HK-2 (cell line): ENCODE results near the gene RAPGEF5.

Source experiments
- DNase-seq: peaks from one replicate; pipeline ENCODE4 v3.0.0-alpha.2; 2018; ENCODE audit not compliant: unreplicated experiment

The RAPGEF5 gene

DNA sequence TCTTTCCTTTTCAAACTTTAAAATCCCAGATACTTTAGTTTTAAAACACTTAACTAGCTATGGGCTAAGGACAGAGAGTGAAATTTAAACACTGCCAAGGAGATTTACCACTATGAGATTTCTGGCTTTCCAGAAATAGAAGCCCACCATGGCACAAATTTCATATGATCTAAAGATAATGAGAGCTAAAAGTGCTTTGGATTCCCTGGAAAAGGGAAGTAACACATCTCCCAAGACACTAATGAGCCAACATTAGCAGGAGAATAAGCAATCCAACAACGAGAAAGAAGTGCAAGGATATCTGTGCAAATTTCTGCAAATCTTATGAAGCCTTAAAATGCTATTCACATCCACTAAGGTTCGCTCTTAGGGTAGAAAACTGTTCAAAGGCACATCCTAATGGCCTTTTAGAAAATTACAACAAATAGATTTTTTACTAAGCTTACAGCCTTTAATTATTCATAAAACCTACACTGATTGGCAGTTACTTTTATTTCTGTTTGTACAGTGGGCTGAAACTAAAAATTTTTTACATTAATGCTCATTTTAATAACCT is 100.3 kb downstream of the RAPGEF5 start:
- DNase-seq = no peak

- DNase-seq = no peak
Observed at GRCh38 chr7:22255834-22256233, 101.1 kb downstream of the RAPGEF5 start.

DNA sequence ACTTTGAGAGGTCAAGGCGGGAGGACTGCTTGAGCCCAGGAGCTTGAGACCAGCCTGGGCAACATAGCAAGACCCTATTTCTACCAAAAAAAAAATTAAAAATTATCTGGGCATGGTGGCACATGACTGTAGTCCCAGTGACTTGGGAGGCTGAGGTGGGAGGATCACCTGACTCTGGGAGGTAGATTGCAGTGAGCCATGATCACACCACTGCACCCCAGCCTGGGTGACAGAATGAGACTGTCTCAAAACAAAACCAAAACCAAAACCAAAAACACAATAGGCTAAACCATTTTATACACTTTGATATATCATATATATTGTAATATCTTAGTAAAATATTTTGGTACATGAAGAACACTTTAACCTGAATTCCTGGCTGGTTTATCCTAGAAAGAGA is 101.6 kb downstream of the RAPGEF5 start:
- DNase-seq = no peak

DNA sequence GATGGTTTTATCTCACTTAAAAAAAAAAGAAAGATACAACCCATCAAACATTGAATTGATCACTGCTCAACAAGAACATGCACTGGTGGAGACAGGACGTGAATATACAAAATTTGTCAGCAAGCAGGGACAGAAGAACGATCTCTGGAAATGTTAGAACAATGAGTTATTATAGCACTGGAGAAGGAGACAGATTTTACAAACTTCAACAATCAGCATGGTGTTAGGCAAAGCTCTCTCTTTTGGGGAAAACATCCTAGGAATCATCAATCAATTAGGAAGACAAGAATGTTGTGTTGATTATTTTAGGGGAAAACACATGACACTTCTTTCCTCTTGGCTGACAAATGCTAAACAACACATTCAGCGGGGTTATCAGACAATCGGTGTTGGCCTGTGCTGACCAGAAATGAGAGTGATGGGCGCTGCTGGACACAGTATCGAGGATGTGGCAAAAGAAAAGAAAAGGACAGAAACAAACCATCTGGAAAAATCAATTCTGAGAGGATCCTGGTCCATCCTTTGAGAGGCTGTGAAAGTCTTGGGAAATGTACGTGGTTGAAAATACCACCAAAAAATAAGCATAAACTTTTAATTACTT is 103.9 kb downstream of the RAPGEF5 start:
- no peak for DNase-seq

- DNase-seq = no peak
Observed at GRCh38 chr7:22252016-22252415, 104.9 kb downstream of the RAPGEF5 start.

DNA sequence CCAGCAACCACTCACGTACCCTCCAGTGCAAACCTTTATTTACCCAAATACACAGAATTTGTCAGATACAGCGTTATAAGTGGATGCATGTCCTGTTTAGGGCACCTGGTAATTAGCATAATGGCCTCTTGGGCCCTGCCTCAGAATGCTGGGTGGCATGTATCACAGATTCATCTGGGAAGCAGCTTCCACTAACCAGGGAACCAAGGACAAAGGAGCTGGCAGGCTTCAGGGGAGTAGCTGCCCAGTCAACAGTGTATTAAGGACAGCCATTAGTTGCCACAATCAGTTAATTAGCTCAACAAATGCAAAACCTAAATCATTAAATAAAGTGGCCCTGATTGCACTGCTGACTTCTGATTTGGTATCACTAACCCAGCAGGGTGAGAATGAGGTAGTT is 105.7 kb downstream of the RAPGEF5 start:
- no peak for DNase-seq

GRCh38 chr7:22250390-22250789 is 106.6 kb downstream of the RAPGEF5 start:
- no peak for DNase-seq

DNA sequence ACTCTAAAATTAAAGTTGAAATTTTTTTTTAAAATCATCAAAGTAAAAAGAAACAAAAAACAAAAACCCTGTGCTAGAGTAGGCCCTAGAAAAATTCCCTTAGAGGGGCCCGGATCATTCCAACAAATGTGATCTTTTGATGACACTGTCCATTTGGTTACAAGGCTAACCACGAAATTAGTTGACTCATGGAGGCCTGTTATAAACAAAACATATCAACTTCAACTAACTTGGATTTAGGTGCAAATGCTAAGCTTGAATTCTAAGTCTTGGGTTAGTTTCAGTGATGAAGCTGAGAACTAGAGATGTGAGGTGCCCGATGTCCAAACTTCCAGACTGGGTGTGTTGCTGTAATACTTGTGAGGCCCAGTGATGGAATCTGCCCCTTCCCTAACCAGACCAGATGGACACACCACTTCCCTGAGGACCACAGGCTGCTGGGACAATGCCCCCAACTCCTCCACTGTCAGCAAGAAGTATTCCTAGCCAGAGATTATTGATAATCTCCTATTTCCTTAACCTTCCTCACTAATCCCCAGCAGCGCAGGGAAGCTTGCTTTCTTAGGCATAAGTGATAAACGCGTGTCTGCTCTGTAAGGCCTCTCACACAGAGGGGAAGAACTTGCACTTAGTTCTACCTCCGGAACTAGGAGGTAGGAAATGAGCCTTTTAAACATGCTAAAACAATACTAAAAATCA is 108.7 kb downstream of the RAPGEF5 start:
- no peak for DNase-seq

DNA sequence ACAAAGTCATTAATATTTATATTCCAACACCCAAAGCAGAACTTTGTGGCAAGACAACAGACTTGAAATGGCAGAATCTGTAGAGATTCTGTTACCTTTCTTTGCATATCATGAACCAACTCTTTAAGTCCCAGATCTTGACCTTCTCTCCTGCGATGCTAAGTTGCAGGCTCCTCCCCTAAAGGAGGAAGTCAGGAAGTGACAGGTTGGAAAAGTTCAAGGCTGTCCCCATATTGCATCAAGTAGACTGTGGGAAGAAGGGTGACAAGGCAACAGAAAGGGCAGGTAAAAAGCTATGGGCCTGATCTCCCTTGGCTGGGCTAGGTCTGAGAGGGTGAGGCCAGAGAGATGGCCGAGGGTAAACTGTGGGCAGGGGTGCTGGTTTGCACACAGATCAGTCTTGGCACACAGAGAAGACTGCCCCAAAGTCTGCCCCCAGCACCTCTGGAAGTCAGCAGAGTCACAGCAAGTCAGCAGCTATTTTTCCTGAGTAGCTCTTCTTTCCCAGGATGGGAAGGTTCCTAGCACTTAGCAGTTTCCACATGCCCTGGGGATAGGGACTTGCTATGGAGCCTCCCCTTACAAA is 115.1 kb downstream of the RAPGEF5 start:
- DNase-seq = no peak

DNA sequence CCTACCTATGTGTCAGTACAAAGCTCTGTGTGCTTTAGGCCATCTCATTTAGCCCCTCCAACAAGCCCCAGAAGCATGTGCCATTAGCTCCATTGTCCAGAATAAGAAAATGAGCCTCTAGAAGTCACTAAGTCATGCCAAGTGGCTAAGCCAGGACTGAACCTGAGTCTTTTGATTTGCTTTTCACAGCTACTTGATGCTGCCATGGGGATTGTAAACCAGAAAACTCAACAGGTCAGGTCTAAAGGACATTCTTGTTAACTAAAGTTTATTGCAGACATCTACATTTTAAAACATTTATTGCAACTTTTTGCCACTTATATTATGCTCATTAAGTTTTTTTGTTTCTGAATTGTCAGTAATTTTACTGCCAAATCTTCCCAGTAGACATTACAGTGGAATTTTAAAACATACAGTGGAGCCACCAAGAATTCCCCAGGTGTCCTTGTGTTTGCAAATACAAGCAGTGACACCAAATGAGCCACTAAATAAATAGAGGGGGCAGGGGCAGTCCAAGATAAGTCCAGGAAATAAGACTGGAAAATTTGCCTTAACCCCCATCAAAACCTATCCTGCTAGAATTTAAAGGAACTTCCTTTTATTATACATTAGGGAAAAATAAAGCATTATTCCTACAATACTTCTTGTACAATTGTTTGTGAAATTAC is 115.9 kb downstream of the RAPGEF5 start:
- DNase-seq = no peak

DNA sequence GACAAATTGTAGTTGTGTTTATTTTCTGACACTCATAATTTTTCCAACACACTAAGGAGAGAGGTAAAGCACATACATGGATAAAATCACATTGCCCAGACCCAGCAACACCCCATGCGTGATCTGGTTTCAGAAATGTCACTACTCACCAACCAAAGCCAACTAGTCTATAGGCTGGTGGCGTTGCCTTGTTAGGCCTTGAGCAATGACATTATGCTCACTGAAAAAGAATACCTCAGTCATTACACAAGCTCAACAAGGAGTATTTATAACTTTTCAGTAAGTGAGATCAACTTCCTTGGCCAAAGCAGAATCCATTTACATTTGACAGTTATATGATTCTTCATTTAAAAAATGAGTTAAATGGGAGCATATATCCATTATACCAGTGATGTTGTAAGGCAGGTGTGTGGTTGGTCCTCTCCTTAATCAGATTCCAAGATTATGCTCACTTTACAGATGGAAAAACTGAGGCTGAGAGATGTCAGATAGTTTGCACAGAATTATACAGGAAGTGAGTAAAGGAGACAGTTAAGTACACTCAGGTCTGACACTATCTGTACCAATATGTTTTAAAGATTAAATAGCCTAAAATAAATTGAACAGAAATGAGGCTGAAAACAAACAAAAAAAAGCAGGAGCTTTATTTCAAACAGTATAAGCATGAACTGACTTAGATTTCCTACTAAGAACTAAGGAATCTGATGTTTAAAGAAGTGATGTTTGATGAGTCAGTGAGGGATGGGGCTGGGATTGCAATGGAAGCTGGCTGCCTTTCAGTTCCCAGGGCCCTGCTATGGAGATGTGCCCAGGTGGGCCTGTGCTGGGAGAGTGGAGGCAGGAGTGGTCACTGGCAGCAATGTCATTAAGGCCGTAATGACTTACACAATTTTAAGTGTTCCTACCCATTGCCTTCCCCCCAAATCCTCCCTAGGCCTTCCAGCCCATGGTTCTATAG is 118.3 kb downstream of the RAPGEF5 start:
- no peak for DNase-seq

DNA sequence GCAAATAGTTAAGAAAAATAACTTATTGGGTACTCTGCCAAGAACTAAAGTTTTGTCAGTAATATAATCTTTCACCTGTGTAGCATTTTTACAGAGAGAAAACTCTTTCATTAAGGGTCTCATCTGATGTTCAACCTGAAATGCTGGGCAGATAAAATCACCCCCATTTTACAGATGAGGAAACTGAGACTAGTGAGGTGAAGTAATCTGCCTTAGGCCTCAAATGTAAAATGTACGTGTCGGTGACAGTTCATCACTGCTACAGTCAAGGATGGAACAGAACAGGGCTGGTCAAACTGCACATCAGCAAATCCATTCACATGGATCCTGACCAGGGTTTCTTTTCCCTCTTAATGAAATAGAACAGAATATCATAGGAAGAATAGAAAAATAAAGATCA is 121.8 kb downstream of the RAPGEF5 start:
- DNase-seq = no peak

- DNase-seq = no peak
Observed at GRCh38 chr7:22234227-22234626, 122.7 kb downstream of the RAPGEF5 start.

DNA sequence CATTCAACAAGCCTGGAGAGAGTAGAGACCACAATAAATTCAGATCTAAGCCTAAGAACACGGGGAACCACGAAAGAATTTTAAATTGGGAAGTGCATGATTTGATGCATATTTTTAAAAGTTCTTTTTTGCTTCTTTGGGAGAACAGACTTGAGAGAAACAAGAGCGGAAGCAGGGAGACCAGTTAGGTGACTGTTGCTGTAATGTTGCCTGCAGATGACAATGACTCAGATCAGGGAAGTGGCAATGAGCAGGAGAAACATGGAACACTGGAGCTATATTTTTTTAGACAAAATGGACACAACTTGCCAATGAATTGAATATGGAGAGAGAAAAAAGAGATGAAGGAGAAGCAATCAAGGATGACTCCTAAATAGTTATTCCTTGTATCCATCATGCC is 125.1 kb downstream of the RAPGEF5 start:
- no peak for DNase-seq

GRCh38 chr7:22231141-22231540 is 125.8 kb downstream of the RAPGEF5 start:
- no peak for DNase-seq

DNA sequence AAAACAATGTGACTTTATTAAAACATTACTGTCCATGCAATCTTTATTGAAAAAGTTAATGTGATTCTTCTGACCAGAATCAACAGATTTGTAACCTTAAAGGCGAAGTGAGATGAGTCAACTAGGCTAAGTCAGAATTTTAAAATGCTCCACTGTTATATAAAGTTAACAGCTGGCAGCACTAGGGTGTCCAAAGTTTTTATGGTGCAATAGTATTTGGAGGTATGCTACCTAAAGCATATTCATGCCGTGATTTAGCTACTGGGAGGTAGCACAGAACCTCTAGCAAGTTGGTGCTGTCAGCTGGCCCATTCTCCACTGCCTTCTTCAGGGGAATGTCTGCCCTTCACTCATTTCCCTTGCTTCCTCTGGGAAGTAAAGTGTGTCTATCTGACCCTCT is 126.7 kb downstream of the RAPGEF5 start:
- no peak for DNase-seq

- DNase-seq = no peak
Observed at GRCh38 chr7:22229148-22229547, 127.8 kb downstream of the RAPGEF5 start.

DNA sequence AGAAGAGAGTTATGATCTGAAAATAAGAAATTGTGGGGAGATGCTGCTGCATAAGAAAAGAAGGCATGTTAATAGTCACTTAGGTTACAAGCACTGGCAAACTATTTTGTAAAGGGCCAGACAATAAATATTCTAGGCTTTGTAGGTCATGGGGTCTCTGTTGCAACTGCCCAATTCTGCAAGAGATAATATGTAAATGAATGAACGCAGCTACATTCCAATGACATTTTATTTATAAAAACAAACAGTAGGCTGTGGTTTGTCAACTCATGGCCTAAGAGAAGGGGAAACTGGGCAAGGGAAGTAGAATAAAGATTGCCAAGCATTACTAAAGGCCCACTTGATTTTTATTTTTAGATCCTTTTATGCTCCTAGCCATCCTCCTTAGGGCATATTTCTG is 133.1 kb downstream of the RAPGEF5 start:
- DNase-seq = no peak

- no peak for DNase-seq
Observed at GRCh38 chr7:22220941-22221340, 136.0 kb downstream of the RAPGEF5 start.

DNA sequence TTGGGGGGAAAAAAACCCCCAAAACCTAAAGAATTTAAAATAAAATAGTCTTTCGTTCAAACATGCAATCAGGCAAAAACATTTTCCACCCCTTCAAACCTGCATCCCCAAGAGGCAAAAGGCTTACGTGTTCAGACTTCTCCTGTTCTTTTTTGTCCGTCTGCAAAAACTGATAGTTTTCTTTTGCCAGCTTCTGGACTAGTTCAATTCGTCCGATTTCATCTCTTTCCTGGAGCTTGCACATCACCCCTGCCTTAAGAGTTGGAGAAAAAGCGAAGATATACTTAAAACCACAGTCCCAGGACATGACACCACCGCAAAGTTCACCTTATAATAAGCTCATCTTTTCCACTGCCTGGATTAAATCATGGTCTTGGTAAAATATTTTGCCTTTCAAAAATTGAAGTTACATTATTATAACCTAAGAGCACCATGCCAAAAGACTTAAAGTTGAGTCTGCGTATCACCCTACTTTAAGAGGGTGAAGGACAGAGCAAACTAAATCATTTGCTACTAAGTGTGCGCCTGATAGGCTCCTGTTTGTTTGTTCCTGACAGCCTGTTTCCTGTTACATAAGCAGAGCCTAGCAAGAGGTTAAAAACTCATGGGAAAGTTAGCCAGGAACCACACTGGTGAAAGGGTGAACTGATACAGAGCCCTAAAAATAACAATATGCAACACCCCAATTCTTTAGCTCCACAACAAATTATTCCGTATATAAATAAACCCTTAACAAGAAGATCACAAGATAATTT is 137.0 kb downstream of the RAPGEF5 start:
- DNase-seq = no peak

- DNase-seq = no peak
Observed at GRCh38 chr7:22219036-22219435, 137.9 kb downstream of the RAPGEF5 start.
